HL-60 (cell line): ENCODE measurements around the gene GPX4.

Source experiments
- DNase-seq, 2 experiments: peaks; one replicate each; pipeline ENCODE4 v3.0.0-alpha.2; 2010 to 2020; ENCODE audit warnings: low read depth in 1 of 2, low spot score in 1 of 2
- H3K27ac ChIP-seq: fragments of 250-450 bp; sonication (Bioruptor Pico); replicated peaks from 2 replicates; pipeline ENCODE4 v1.5.1; 2020; ENCODE audit warnings: mild to moderate bottlenecking, moderate library complexity
- H3K27me3 ChIP-seq: fragments of 250-450 bp; sonication (Bioruptor Pico); 2 replicates; pipeline ENCODE4 v1.5.1; 2021; ENCODE audit warnings: mild to moderate bottlenecking, moderate library complexity; ENCODE audit not compliant: insufficient read depth, poor library complexity, severe bottlenecking
- H3K4me3 ChIP-seq: replicated peaks from 2 replicates; pipeline ENCODE4 v1.5.1; 2011; ENCODE audit warnings: mild to moderate bottlenecking, control low read depth, low read length; ENCODE audit not compliant: insufficient read depth
- CTCF ChIP-seq: IDR thresholded peaks from one replicate; pipeline ENCODE4 v1.5.1; 2011; ENCODE audit warnings: low read length, control low read depth, inconsistent platforms; ENCODE audit not compliant: insufficient read depth
- GABPA ChIP-seq: IDR thresholded peaks from 2 replicates; pipeline ENCODE4 v1.6.1; 2012; ENCODE audit warnings: low read depth
- POLR2AphosphoS5 ChIP-seq: IDR thresholded peaks from 2 replicates; pipeline ENCODE4 v1.6.1; 2012; ENCODE audit warnings: low read depth
- REST ChIP-seq: IDR thresholded peaks from 2 replicates; pipeline ENCODE4 v1.6.1; 2012; ENCODE audit warnings: low read depth; ENCODE audit not compliant: insufficient replicate concordance
- SPI1 ChIP-seq: IDR thresholded peaks from 2 replicates; pipeline ENCODE4 v1.6.1; 2012; ENCODE audit warnings: low read depth, mild to moderate bottlenecking, borderline replicate concordance

Gene GPX4

DNA sequence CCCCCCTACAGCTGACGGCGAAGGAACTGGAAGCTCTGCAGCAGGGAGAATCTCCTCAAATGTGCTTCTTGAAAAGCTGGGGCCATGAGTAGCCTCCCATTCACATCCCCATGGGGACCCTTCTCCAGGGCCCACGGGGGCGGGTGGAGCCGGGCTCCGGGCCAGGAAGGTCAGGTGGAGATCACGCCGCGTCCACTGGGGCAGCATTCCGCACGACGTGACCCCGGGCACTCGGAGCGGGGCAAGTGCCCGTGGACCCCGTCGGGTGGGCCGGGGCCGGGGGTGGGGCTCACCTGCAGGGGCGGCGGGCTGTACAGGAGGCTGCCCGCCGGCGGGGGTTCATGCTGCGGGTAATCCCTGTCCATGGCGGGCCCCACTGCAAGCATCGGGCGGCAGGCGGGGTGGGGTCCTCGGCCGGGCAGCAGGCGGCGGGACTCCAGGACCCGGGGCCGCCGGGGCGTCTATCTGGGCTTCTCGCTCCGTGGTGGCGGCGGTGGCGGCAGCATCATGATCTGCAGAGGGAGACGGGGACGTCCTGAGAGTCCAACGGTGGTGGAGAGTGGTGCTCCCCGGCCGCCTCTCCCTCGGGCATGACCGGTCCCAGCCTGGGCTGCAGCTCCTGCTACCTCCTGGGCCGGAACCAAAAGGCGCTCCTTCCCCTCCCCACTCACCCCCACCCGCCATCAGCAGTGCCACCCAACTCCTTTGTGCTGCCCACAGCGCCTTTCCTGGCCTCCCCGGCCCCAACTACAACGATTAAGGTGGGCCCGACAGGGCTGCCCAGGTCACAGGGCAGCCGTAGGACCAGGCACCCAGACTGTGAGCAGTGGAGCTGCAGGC is 50.3 kb downstream of the GPX4 start:
- TF ChIP-seq GABPA, result no peak
- no peak for TF ChIP-seq REST
- TF ChIP-seq SPI1, result no peak
- TF ChIP-seq CTCF, result no peak
- TF ChIP-seq POLR2AphosphoS5, result no peak
- Histone ChIP-seq H3K27ac (peak overlapping the region; percentile 43), H3K27me3 (no peaks in the 10 kb centered on the region), H3K4me3 (no peak overlapping the region)
- no peak for DNase-seq

- no peaks in the 10 kb centered on the region for H3K27me3 ChIP-seq
- TF ChIP-seq POLR2AphosphoS5, result no peak
- no peak for TF ChIP-seq SPI1
- no peak for TF ChIP-seq CTCF
- TF ChIP-seq REST, result no peak
- peak overlapping the region; percentile 24 for H3K4me3 ChIP-seq
- H3K27ac ChIP-seq, result peak overlapping the region; percentile 43
- DNase-seq, result peak; percentile 76 to 87
Observed at GRCh38 chr19:1154731-1155351, 51.0 kb downstream of the GPX4 start.

DNA sequence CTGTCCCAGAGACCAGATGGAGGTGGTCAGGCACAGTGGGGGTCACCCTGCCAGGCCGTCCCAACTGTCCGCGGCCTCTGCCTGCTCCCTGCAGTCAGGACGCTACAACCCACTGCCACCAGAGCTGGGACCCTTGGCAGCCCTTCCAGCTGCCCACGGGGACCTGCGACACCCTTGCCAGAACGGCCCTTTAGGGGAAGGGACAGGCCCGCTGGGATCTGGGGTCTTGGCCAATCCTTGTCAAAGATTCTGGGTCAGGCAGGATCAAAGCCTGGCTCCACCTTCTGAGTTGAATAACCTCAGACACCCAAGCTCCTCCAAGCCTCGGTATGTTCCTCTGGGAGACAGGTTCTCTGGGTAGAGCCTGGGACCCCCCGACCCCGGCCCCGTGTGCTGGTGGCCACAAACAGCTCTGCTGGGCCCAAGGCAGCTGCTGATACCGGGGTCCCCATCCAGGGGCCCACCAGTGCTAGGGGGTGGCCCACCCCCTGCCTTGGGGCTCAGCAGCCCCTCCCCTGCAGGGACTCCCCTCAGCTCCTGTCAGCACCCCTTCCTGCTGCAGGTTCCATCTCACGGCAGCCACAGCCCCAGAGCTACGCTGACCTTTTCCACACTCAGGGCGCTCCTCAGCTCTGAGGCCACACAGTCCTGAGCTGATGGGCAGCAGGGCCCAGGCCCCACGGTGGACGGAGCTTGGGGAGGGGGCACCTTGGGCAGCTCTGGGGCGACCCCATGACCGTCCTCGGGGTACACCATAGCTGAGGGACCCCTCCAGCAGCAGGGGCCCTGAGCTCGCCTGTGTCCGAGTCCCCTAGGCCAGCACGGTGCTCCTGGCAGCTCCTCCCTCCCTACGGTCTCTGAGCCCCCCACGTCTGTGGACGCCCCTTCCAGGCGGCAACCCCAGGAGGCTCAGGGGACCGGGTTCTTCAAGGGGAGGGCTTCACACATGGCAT is 51.8 kb downstream of the GPX4 start:
- no peak for DNase-seq

More for the DNA sequence above, 51.8 kb downstream of the GPX4 start:
- TF ChIP-seq CTCF, result no peak
- TF ChIP-seq REST, result no peak
- no peak for TF ChIP-seq SPI1
- no peak for TF ChIP-seq GABPA
- TF ChIP-seq POLR2AphosphoS5, result no peak
- Histone ChIP-seq H3K27ac (peak overlapping the region; percentile 43; the same call in 1 of the 2 replicates), H3K27me3 (no peaks in the 10 kb centered on the region), H3K4me3 (no peak overlapping the region; the same call in 1 of the 2 replicates)
